ENCODE measurements around the gene ADAT3. TPM values are rescaled to one million over a fixed set of nuclear protein-coding genes. Genes with fewer than 3 reads are reported as not detected.
A peak's percentile ranks its signal among the peaks of the same experiment; 100 is the strongest.
"Not testable (repeated sequence)": the region's sequence is repeated elsewhere in the genome, so short reads cannot be mapped to it uniquely, and the experiment has no call there.

Gene ADAT3
- total RNA-seq, 4 donors from 2014 or later = 2.1 to 3.6 (median 3.1) TPM

GRCh38 chr19:1875646-1876495, 29.3 kb upstream of the ADAT3 start:
- Histone ChIP-seq H3K4me1 (peaks cover 38 to 41% of the 10 kb centered on the region in 2 donors), H3K4me3 (peak overlapping the region; percentile 83 to 99 (median 92)), H3K36me3 (peaks cover 0 to 7% of the 10 kb centered on the region in 2 donors), H3K9me3 (no peaks in the 10 kb centered on the region), H3K27me3 (no peaks in the 10 kb centered on the region), H3K27ac (peak overlapping the region; percentile 88 to 99 (median 95))
- in situ Hi-C loops (cut with MboI; ENCODE audit: low sequenced_read_pairs in 4 of 4) (no loop called here), intact Hi-C loops (cut with DNase I; ENCODE audit: low total_unique reads) (no loop called here)
- TF ChIP-seq POLR2A (IDR thresholded peaks at IDR 0.05) (peak; percentile 90 to 96), CTCF (IDR thresholded peaks at IDR 0.05 in 4 of 5, conservative IDR thresholded peaks at IDR 0.05 in 1 of 5) (peak in 1 of 5 experiments; percentile 18)
- DNase-seq (peak; percentile 86 to 87), ATAC-seq (peak; percentile 96 to 97)

DNA sequence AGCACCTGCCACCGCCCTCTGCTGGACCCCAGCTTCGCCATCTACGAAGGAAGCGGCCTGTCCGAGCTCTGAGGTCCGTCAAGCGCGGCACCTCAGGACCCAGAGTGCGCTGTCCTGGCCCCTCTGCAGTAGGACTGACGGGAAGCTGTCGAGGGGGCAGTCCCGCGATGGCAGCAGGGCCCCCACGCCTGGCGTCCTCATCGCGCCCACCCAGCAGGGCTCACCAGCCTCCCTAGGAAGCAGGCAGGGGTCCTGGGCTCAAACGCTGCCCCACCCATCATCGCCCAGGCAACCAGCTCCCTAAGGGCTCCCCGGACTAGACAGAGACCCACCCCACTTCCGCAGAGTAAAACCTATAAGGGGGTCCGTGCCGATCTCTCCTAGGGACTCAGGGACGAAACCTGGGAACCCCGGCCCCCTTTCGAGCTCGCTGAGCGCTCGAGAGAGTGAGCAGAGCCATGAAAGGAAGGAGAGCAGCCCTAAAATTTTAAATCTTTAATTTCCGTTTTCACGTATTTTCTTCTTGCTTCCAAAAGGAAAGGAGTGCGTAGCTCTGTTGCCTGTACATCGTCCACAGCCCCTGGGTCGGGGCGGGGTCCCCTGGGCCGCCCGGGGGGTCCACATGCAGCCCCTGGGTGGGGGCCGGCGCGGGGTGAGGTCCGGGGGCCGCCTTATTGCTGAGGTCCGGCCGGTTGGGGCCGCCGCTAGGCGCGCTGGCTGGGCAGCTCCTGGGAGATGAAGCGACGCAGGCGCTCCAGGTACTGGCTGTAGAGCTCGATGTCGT, 28.5 kb upstream of the ADAT3 start:
- Histone ChIP-seq H3K27ac (peak overlapping the region; percentile 88 to 99 (median 95)), H3K4me3 (peak overlapping the region; percentile 83 to 99 (median 92)), H3K4me1 (peaks cover 38 to 41% of the 10 kb centered on the region in 2 donors)
- in situ Hi-C loops (cut with MboI; ENCODE audit: low sequenced_read_pairs in 4 of 4); H3K36me3 ChIP-seq; H3K27me3 ChIP-seq; intact Hi-C loops (cut with DNase I; ENCODE audit: low total_unique reads); ATAC-seq; H3K9me3 ChIP-seq; DNase-seq: not testable (repeated sequence)

DNA sequence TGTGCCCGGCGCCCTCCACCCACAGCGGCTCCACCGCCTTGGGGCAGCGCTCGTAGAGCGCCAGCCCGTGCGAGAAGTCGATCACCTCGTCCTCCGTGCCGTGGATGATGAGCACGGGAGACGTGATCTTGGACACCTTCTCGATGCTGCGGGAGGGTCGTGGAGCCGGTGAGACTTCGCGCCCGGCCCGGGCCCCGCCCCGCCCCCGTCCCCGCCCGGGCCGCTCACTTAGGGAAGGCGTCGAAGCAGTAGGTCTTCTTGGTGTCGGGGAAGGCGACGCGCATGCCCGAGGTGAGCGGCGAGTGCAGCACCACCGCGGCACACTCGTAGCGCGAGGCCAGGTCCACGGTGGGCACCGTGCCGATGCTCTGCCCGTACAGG, 27.9 kb upstream of the ADAT3 start:
- in situ Hi-C loops (cut with MboI; ENCODE audit: low sequenced_read_pairs in 4 of 4); DNase-seq; intact Hi-C loops (cut with DNase I; ENCODE audit: low total_unique reads); ATAC-seq; H3K27ac ChIP-seq; H3K9me3 ChIP-seq; H3K27me3 ChIP-seq; H3K4me3 ChIP-seq; H3K36me3 ChIP-seq: not testable (repeated sequence)
- peaks cover 40 to 46% of the 10 kb centered on the region in 2 donors for H3K4me1 ChIP-seq

- in situ Hi-C loops (cut with MboI; ENCODE audit: low sequenced_read_pairs in 4 of 4); DNase-seq; intact Hi-C loops (cut with DNase I; ENCODE audit: low total_unique reads); H3K27ac ChIP-seq; H3K27me3 ChIP-seq; ATAC-seq; H3K4me3 ChIP-seq; H3K9me3 ChIP-seq; H3K36me3 ChIP-seq: not testable (repeated sequence)
- H3K4me1 ChIP-seq = peaks cover 43 to 46% of the 10 kb centered on the region in 2 donors
Observed at GRCh38 chr19:1878583-1878982, 26.6 kb upstream of the ADAT3 start.

DNA sequence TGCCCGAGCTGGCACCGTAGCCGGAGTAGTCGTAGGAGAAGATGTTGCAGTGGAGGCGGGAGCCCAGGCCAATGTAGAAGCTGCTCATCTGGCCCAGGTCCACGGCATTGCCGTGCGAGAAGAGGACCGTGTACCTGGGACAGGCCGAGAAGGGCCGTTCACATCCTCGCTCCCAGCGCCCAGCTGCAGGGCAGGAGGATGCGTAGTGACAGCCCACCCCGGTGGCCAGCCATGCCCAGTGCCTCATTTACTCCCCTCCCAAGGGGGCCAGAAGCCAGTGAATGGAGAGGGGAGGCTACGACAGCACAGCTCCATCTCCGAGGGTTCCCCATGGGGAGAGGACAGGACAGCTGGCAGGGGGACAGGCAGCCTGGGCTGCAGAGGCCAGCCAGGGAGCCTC, 25.2 kb upstream of the ADAT3 start:
- DNase-seq; intact Hi-C loops (cut with DNase I; ENCODE audit: low total_unique reads); H3K36me3 ChIP-seq; H3K9me3 ChIP-seq; ATAC-seq; H3K4me3 ChIP-seq; in situ Hi-C loops (cut with MboI; ENCODE audit: low sequenced_read_pairs in 4 of 4); H3K27me3 ChIP-seq: not testable (repeated sequence)
- H3K27ac ChIP-seq = peak overlapping the region in 1 of 4 donors; percentile 62
- H3K4me1 ChIP-seq = peaks cover 39 to 46% of the 10 kb centered on the region in 2 donors

DNA sequence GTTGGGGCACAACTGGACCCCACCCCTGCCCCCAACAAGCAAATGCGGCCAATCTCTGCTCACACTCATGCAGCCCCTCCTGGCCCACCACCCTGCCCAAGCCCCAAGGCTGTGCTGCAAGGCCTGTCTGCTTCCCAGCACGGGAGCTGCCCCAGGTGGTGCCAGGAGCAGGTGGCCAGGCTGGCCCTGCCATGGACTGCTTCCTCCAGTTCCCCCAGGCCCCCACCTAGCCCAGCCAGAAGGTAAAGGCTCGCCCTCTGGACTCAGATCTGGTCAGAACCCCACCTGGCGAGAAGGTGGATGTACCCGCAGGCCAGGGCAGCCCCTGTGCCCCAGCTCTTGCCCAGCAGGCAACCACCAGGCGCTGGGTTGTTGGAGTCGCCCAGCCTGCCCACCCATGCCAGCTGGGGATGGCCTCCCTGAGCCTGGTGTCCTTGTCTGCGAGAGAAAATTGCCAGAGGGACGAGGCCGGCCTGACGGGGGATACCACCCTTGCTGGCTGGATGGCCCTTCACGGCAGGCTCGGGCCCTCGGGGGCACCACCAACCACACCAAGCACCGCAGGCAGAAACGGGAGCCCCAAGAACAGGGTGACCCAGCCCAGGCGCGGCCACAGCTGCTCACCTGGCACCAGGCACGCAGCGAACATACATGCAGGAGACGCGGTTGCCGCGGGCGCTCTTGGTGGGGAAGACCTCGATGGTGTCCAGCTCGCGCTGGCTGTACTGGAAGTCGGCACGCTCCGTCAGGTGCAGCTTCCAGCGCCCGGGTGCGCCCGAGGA, 24.4 kb upstream of the ADAT3 start:
- H3K27ac ChIP-seq = peak overlapping the region in 3 of 4 donors; percentile 41 to 62 (median 58)

DNA sequence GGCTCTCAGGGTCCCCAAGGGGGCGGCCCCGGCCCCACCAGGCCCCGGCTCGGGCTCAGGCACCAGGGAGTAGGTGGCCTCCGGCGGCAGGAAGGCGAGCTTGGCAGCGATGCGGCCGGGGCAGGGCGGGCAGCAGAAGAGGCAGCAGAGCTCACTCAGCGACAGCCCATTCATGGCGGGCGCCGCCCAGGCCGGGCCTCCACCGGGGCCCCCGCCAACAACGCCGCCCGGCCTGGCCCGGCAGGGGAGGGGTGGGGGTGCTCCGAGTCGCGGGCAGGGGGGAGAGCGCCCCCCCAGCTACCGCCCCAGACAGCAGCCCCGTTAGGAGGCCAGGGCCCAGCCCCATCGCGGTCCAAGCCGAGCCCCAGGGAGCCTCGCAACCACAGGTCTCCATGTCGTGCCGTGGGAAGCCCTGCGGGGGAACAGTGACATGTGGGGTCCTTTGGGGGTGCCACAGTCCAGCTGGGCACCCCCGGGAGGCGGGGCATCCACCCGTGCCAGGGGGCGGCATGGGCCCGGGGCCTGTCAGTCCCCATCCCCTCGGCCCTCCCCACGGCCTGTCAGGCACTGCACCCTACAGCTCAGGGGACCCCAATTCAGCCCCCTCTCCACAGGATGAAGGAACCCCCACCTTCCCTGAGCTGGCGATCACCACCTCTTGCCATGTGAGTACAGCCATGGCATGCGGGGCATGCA, 23.7 kb upstream of the ADAT3 start:
- H3K36me3 ChIP-seq; DNase-seq; H3K9me3 ChIP-seq; H3K27me3 ChIP-seq; intact Hi-C loops (cut with DNase I; ENCODE audit: low total_unique reads); ATAC-seq; in situ Hi-C loops (cut with MboI; ENCODE audit: low sequenced_read_pairs in 4 of 4): not testable (repeated sequence)
- peaks cover 32 to 39% of the 10 kb centered on the region in 2 donors for H3K4me1 ChIP-seq
- peak overlapping the region; percentile 13 to 86 (median 84) for H3K27ac ChIP-seq
- H3K4me3 ChIP-seq = peak overlapping the region; percentile 23 to 98 (median 28)

More for the DNA sequence above, 24.4 kb upstream of the ADAT3 start:
- no peaks in the 10 kb centered on the region for H3K9me3 ChIP-seq
- DNase-seq (no peak), ATAC-seq (no peak)
- in situ Hi-C loops (cut with MboI; ENCODE audit: low sequenced_read_pairs in 4 of 4) (no loop called here), intact Hi-C loops (cut with DNase I; ENCODE audit: low total_unique reads) (no loop called here)
- H3K4me3 ChIP-seq = peak overlapping the region in 1 of 4 donors; percentile 21
- H3K4me1 ChIP-seq = peaks cover 36 to 43% of the 10 kb centered on the region in 2 donors
- TF ChIP-seq CTCF (IDR thresholded peaks at IDR 0.05 in 4 of 5, conservative IDR thresholded peaks at IDR 0.05 in 1 of 5) = no peak
- no peak for TF ChIP-seq POLR2A (IDR thresholded peaks at IDR 0.05)
- H3K36me3 ChIP-seq = no peaks in the 10 kb centered on the region
- no peaks in the 10 kb centered on the region for H3K27me3 ChIP-seq
